Measurements from ENCODE around the gene PRAMEF2.
"Not testable (repeated sequence)": the region's sequence is repeated elsewhere in the genome, so short reads cannot be mapped to it uniquely, and the experiment has no call there.

Gene PRAMEF2

GRCh38 chr1:12856786-12857185 is at the start of gene PRAMEF2:
Gene PRAMEF2 (plus strand): TSS chr1:12857086. CDS start chr1:12859010, 1,924 bp downstream.
- DNase-seq (ENCODE audit: low spot score) = not testable (repeated sequence)

- DNase-seq (ENCODE audit: low spot score) = no peak
Measured at GRCh38 chr1:12809933-12810332, 47.0 kb upstream of the PRAMEF2 start.

- no peak for DNase-seq (ENCODE audit: low spot score)
Measured at GRCh38 chr1:12810691-12811408, 46.0 kb upstream of the PRAMEF2 start.

- no peak for DNase-seq (ENCODE audit: low spot score)
Measured at GRCh38 chr1:12811409-12811784, 45.5 kb upstream of the PRAMEF2 start.

- not testable (repeated sequence) for DNase-seq (ENCODE audit: low spot score)
Measured at GRCh38 chr1:12819061-12819460, 37.8 kb upstream of the PRAMEF2 start.

- not testable (repeated sequence) for DNase-seq (ENCODE audit: low spot score)
Measured at GRCh38 chr1:12831310-12831709, 25.6 kb upstream of the PRAMEF2 start, which contains the start of gene PRAMEF11. Gene PRAMEF11 (minus strand): TSS chr1:12831410. CDS start chr1:12828789, 2,621 bp downstream.

- DNase-seq (ENCODE audit: low spot score) = not testable (repeated sequence)
Measured at GRCh38 chr1:12833251-12833650, 23.6 kb upstream of the PRAMEF2 start.

- DNase-seq (ENCODE audit: low spot score) = not testable (repeated sequence)
Measured at GRCh38 chr1:12848620-12849019, 8.3 kb upstream of the PRAMEF2 start, which contains the start of gene HNRNPCL1. Gene HNRNPCL1 (minus strand): TSS chr1:12848720. CDS start chr1:12848289, 431 bp downstream.

- DNase-seq (ENCODE audit: low spot score) = no peak
Measured at GRCh38 chr1:12851779-12852178, 5.1 kb upstream of the PRAMEF2 start.

- DNase-seq (ENCODE audit: low spot score) = not testable (repeated sequence)
Measured at GRCh38 chr1:12863131-12863880, 6.4 kb downstream of the PRAMEF2 start.

GRCh38 chr1:12878453-12878852 is 21.6 kb downstream of the PRAMEF2 start:
- not testable (repeated sequence) for DNase-seq (ENCODE audit: low spot score)

GRCh38 chr1:12886101-12886500 is 29.2 kb downstream of the PRAMEF2 start, which contains the start of gene PRAMEF4:
Gene PRAMEF4 (minus strand): TSS chr1:12886201. CDS start chr1:12883394, 2,807 bp downstream.
- DNase-seq (ENCODE audit: low spot score) = not testable (repeated sequence)

- not testable (repeated sequence) for DNase-seq (ENCODE audit: low spot score)
Measured at GRCh38 chr1:12898170-12898569, 41.3 kb downstream of the PRAMEF2 start, which contains the start of gene PRAMEF10. Gene PRAMEF10 (minus strand): TSS chr1:12898270. CDS start chr1:12895847, 2,423 bp downstream.

- not testable (repeated sequence) for DNase-seq (ENCODE audit: low spot score)
Measured at GRCh38 chr1:12899186-12899585, 42.3 kb downstream of the PRAMEF2 start.

GRCh38 chr1:12903793-12904572 is 47.1 kb downstream of the PRAMEF2 start:
- not testable (repeated sequence) for DNase-seq (ENCODE audit: low spot score)
